Activated B cell treated with CpG ODN at 0.5 μM for 24 hours (primary cell): ENCODE data around the gene ZNF490. TPM values are rescaled to one million over a fixed set of nuclear protein-coding genes. Genes with fewer than 3 reads are reported as not detected.

Source experiments
- ATAC-seq: fragments of 200-7000 bp; cut with Tn5 transposase; one replicate; pipeline ENCODE4 v1.10.0; 2021; ENCODE audit warnings: low read depth, mild to moderate bottlenecking, moderate library complexity
- CTCF ChIA-PET: fragments of 350-600 bp; sonication (Branson Sonifier 250); formaldehyde crosslinking; loops from one replicate; lab custom pipeline; 2021; ENCODE audit warnings: antibody characterized with exemption; lab: Charles Lee
- POLR2A ChIA-PET: fragments of 350-600 bp; sonication (Branson Sonifier 250); formaldehyde crosslinking; loops from one replicate; lab custom pipeline; 2021; ENCODE audit warnings: antibody characterized with exemption; lab: Charles Lee
- DNase-seq: peaks from one replicate; pipeline ENCODE4 v3.0.0; 2022
- H3K27ac Mint-ChIP-seq: one replicate; pipeline ENCODE4 v1.8.0; 2020; ENCODE audit warnings: mixed read lengths
- H3K27me3 Mint-ChIP-seq: one replicate; pipeline ENCODE4 v1.8.0; 2021; ENCODE audit warnings: mixed read lengths
- H3K36me3 Mint-ChIP-seq: one replicate; pipeline ENCODE4 v1.8.0; 2021; ENCODE audit warnings: low read depth, mixed read lengths
- H3K4me1 Mint-ChIP-seq: one replicate; pipeline ENCODE4 v1.8.0; 2021; ENCODE audit warnings: mixed read lengths
- H3K4me3 Mint-ChIP-seq: one replicate; pipeline ENCODE4 v1.8.0; 2020; ENCODE audit warnings: mild to moderate bottlenecking, mixed read lengths
- H3K9me3 Mint-ChIP-seq: one replicate; pipeline ENCODE4 v1.8.0; 2020; ENCODE audit warnings: mixed read lengths
- intact Hi-C: fragments of 100-400 bp; cut with micrococcal nuclease; formaldehyde crosslinking; loops from one replicate; pipeline ENCODE4 v1.15.1; 2024
- total RNA-seq: library from RNA; stranded (reverse); gene quantifications from 2 replicates; pipeline ENCODE4 v1.2.3, GENCODE V29; 2022
- TF ChIP-seq, protein P1 (sequence below): fragments of 200-600 bp; IDR thresholded peaks from one replicate; pipeline ENCODE4 v1.8.0; 2022; ENCODE audit warnings: antibody characterized with exemption, mild to moderate bottlenecking

The ZNF490 gene
- total RNA-seq, 1 donor from 2014 or later: 15.6 TPM

GRCh38 chr19:12546068-12546467, 64.5 kb downstream of the ZNF490 start:
- Mint-ChIP-seq H3K4me1 (peaks cover 57% of the 10 kb centered on the region), H3K36me3 (peaks cover 43% of the 10 kb centered on the region), H3K27ac (no peak overlapping the region), H3K4me3 (no peak overlapping the region), H3K27me3 (no peaks in the 10 kb centered on the region), H3K9me3 (no peaks in the 10 kb centered on the region)
- POLR2A ChIA-PET: no interaction called here
- TF ChIP-seq, protein P1, sequence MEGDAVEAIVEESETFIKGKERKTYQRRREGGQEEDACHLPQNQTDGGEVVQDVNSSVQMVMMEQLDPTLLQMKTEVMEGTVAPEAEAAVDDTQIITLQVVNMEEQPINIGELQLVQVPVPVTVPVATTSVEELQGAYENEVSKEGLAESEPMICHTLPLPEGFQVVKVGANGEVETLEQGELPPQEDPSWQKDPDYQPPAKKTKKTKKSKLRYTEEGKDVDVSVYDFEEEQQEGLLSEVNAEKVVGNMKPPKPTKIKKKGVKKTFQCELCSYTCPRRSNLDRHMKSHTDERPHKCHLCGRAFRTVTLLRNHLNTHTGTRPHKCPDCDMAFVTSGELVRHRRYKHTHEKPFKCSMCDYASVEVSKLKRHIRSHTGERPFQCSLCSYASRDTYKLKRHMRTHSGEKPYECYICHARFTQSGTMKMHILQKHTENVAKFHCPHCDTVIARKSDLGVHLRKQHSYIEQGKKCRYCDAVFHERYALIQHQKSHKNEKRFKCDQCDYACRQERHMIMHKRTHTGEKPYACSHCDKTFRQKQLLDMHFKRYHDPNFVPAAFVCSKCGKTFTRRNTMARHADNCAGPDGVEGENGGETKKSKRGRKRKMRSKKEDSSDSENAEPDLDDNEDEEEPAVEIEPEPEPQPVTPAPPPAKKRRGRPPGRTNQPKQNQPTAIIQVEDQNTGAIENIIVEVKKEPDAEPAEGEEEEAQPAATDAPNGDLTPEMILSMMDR: no peak
- ATAC-seq (no peak), DNase-seq (no peak)
- CTCF ChIA-PET: no interaction called here
- intact Hi-C loops: no loop called here

GRCh38 chr19:12545267-12545666, 65.3 kb downstream of the ZNF490 start:
- peaks cover 53% of the 10 kb centered on the region for H3K4me1 Mint-ChIP-seq
- peaks cover 44% of the 10 kb centered on the region for H3K36me3 Mint-ChIP-seq
- peak overlapping the region; percentile 8 for H3K27ac Mint-ChIP-seq
- no peak for ATAC-seq
- DNase-seq: no peak
- ChIA-PET POLR2A (no interaction called here), CTCF (no interaction called here)
- TF ChIP-seq, protein P1: no peak
- no peaks in the 10 kb centered on the region for H3K27me3 Mint-ChIP-seq
- no peak overlapping the region for H3K4me3 Mint-ChIP-seq
- intact Hi-C loops: no loop called here
- no peaks in the 10 kb centered on the region for H3K9me3 Mint-ChIP-seq

- Mint-ChIP-seq H3K27me3 (no peaks in the 10 kb centered on the region), H3K4me3 (no peak overlapping the region), H3K27ac (peak overlapping the region; percentile 10), H3K9me3 (no peaks in the 10 kb centered on the region), H3K4me1 (peaks cover 46% of the 10 kb centered on the region), H3K36me3 (peaks cover 45% of the 10 kb centered on the region)
- POLR2A ChIA-PET: no interaction called here
- ATAC-seq (no peak), DNase-seq (no peak)
- intact Hi-C loops: no loop called here
- CTCF ChIA-PET: no interaction called here
- TF ChIP-seq, protein P1: no peak
Measured at GRCh38 chr19:12544401-12544876, 66.2 kb downstream of the ZNF490 start.

DNA sequence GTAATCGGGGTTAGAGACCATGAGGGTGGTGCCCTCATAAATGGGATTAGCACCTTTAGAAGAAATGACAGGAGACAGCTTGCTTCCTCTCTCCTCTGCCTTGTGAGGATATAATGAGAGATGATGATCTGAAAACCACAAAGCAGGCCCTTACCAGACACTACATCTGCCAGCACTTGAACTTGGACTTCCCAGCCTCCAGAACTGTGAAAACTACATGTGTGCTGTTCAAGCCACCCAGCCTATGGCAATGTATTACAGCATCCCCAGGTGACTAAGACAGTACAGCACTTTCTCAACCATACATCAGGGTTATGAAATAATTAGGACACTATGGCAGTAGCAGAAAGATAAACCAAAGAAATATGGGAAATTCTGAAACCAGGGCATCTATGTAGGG, 66.8 kb downstream of the ZNF490 start:
- Mint-ChIP-seq H3K9me3 (no peaks in the 10 kb centered on the region), H3K27ac (no peak overlapping the region), H3K4me1 (peaks cover 41% of the 10 kb centered on the region), H3K27me3 (no peaks in the 10 kb centered on the region), H3K36me3 (peaks cover 45% of the 10 kb centered on the region), H3K4me3 (no peak overlapping the region)
- intact Hi-C loops: no loop called here
- no peak for DNase-seq
- ChIA-PET CTCF (no interaction called here), POLR2A (no interaction called here)
- ATAC-seq: no peak
- TF ChIP-seq, protein P1: no peak

Other genes with a start within 250 kb of the ZNF490 start
- gene ZNF442, start 245.1 kb downstream of the ZNF490 start, total RNA-seq: 6.9 and 8.7 TPM in 2 replicates
- gene ZNF799, start 209.5 kb downstream of the ZNF490 start, total RNA-seq: 6.8 and 6.9 TPM in 2 replicates
- 3.5 and 3.6 TPM in 2 replicates for gene ZNF443, start 169.8 kb downstream of the ZNF490 start, total RNA-seq
- gene ZNF709, start 126.0 kb downstream of the ZNF490 start, total RNA-seq: 4.8 and 6.4 TPM in 2 replicates
- gene ZNF564, start 59.3 kb downstream of the ZNF490 start, total RNA-seq: 23.0 and 26.6 TPM in 2 replicates
- 37.5 and 46.1 TPM in 2 replicates for gene ZNF791, start 107 bp upstream of the ZNF490 start, total RNA-seq
- 251 and 291 TPM in 2 replicates for gene MAN2B1, start 55.9 kb upstream of the ZNF490 start, total RNA-seq
- 17.7 and 20.8 TPM in 2 replicates for gene WDR83, start 56.0 kb upstream of the ZNF490 start, total RNA-seq
- 141 and 160 TPM in 2 replicates for gene DHPS, start 71.1 kb upstream of the ZNF490 start, total RNA-seq
- gene GNG14, start 77.2 kb upstream of the ZNF490 start, total RNA-seq: not detected in 2 replicates
- 4.7 and 5.2 TPM in 2 replicates for gene FBXW9, start 85.8 kb upstream of the ZNF490 start, total RNA-seq
- 73.9 and 91.5 TPM in 2 replicates for gene TNPO2, start 113.1 kb upstream of the ZNF490 start, total RNA-seq
- gene TRIR, start 123.9 kb upstream of the ZNF490 start, total RNA-seq: 164 and 183 TPM in 2 replicates
- gene GET3, start 126.7 kb upstream of the ZNF490 start, total RNA-seq: 59.6 and 63.5 TPM in 2 replicates
- not detected in 2 replicates for gene BEST2, start 141.0 kb upstream of the ZNF490 start, total RNA-seq
- gene HOOK2, start 164.7 kb upstream of the ZNF490 start, total RNA-seq: 13.4 and 21.2 TPM in 2 replicates
- gene JUNB, start 180.7 kb upstream of the ZNF490 start, total RNA-seq: 127 and 132 TPM in 2 replicates
- 53.1 and 55.6 TPM in 2 replicates for gene PRDX2, start 191.0 kb upstream of the ZNF490 start, total RNA-seq
- gene THSD8, start 191.3 kb upstream of the ZNF490 start, total RNA-seq: 2.3 and 5.9 TPM in 2 replicates
- gene RNASEH2A, start 195.8 kb upstream of the ZNF490 start, total RNA-seq: 13.4 and 22.1 TPM in 2 replicates
- not detected in 2 replicates for gene RTBDN, start 223.8 kb upstream of the ZNF490 start, total RNA-seq
- gene MAST1, start 227.7 kb upstream of the ZNF490 start, total RNA-seq: 0.20 and 0.66 TPM in 2 replicates